ENCODE data around the gene TMX2.

TMX2 gene

DNA sequence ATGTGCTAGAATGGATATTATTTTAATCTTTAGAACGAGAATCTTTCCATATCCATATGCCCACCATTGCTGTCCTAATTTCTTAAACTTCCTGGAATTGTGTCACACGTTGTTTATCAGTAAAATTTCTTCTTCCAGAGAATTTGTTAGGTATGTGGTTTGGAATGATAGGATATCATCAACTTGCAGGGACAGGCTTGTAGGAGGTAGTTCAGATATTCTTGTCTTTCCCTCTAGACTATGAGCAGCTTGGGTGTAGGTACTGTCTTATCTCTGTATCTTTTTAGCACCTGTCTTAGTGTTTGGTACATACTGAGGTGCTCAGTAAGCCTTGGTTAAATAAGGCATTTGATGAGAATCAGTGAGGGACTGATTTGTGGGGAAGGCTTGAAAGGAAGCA, 52.6 kb downstream of the TMX2 start:
- DNase-seq (ENCODE audit: low read depth in 2 of 2): no peak

- DNase-seq (ENCODE audit: low read depth in 2 of 2): no peak
Measured at GRCh38 chr11:57770793-57771192, 58.4 kb downstream of the TMX2 start.

- no peak for DNase-seq (ENCODE audit: low read depth in 2 of 2)
Measured at GRCh38 chr11:57771365-57771764, 59.0 kb downstream of the TMX2 start.

DNA sequence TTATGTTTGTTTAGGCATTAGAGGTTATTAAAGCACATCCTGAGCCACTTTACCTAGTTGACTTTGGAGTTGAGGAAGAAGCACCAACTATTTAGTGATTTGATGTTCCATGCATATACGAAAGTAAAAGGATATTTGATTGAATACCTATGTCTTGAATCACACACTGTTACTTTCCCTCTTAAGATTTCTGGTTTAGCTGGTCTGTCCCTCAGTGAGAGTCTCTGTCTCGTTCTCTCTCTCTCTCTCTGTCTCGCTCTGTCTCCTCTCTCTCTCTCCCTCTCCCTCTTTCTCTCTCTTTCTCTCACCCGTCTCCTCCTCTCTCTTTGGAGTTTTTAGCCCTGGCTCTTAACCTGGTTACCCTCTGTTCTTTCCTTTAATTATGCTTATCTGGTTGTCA, 60.2 kb downstream of the TMX2 start:
- DNase-seq (ENCODE audit: low read depth in 2 of 2): no peak

DNA sequence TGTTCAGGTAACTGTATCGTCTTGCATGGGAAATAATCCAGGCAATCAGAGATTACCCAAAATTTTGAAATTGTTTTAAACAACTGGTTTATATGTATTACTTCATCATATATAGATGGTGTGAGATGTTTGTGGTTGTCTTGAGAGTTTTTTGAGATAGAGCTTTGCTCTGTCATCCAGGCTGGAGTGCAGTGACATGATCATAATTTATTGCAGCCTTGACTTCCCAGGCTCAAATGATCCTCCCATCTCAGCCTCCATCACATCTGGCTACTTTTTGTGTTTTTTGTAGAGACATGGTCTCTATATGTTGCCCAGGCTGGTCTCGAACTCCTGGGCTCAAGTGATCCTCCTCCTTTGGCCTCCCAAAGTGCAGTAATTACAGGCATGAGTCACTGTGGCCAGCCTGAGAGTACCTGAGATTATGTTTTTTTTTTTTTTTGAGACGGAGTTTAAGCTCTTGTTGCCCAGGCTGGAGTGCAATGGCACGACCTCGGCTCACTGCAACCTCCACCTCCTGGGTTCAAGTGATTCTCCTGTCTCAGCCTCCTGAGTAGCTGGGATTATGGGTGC, 60.7 kb downstream of the TMX2 start:
- DNase-seq (ENCODE audit: low read depth in 2 of 2): no peak

- no peak for DNase-seq (ENCODE audit: low read depth in 2 of 2)
Measured at GRCh38 chr11:57775491-57775890, 63.1 kb downstream of the TMX2 start.

DNA sequence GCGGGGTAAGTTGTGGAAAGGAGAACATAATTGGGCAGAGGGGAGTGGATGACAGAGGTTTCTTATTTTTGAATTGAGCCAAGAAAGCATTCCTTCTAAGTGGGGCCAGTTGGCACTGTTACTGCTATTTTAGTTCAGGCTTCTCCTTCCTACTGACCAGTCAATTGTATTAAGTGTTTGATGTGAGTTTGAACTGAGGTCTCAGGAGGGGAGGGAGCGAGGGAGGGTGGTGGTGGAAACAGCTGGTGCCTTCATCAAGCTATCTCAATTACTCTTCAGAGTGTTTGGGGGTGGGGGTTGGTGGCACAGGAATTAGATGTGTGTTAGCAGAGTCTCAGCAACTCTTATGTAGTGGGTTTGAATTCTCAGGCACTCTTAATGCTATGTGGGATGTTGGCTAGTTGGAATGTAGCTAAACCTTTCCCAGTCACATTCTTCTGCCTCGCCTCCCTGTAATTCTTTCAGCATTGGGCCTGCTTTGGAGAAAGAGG, 63.7 kb downstream of the TMX2 start:
- peak; percentile 62 to 68 for DNase-seq (ENCODE audit: low read depth in 2 of 2)

- no peak for DNase-seq (ENCODE audit: low read depth in 2 of 2)
Measured at GRCh38 chr11:57776577-57777210, 64.3 kb downstream of the TMX2 start.

GRCh38 chr11:57777969-57778317, 65.5 kb downstream of the TMX2 start:
- no peak for DNase-seq (ENCODE audit: low read depth in 2 of 2)

- DNase-seq (ENCODE audit: low read depth in 2 of 2): peak; percentile 96 to 97
Measured at GRCh38 chr11:57778318-57779037, 66.1 kb downstream of the TMX2 start.

- no peak for DNase-seq (ENCODE audit: low read depth in 2 of 2)
Measured at GRCh38 chr11:57779276-57779675, 66.9 kb downstream of the TMX2 start.

GRCh38 chr11:57781529-57781943, 69.1 kb downstream of the TMX2 start:
- DNase-seq (ENCODE audit: low read depth in 2 of 2): no peak

DNA sequence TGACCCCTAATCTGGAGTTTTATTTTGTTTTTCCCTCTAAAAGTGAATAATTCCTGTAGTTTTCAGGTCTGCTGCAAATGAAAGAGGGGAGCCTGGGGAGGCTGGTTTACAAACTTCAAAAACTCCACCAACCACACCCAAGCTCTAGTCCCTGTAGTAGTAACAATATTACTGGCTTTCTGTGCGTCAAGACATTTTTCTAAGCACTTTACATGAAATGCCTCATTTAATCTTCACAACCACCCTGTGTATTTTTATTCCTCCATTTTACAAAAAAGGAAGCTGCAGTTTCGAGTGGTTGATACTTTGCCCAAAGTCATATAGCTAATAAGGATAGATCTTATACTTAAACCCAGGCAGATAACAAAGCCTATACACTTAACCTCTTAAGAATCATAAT, 72.7 kb downstream of the TMX2 start:
- DNase-seq (ENCODE audit: low read depth in 2 of 2): no peak

DNA sequence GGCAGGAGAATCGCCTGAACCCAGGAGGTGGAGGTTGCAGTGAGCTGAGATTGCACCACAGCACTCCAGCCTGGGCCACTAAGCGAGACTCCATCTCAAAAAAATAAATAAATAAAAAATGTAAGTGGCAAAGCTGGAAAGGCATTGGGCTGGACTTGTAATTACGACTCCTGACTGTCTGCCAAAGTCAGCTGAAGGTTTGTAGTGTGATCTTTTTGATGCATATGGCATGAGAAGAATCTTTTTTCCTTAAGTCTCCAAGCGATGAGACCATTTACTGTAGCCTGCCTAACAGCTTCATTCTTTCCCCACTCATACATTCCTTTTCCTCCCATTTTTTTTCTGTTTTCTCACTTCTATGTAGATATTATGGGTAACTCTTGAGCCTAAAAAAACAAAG, 74.0 kb downstream of the TMX2 start:
- DNase-seq (ENCODE audit: low read depth in 2 of 2): no peak

- no peak for DNase-seq (ENCODE audit: low read depth in 2 of 2)
Measured at GRCh38 chr11:57787006-57787604, 74.7 kb downstream of the TMX2 start.

DNA sequence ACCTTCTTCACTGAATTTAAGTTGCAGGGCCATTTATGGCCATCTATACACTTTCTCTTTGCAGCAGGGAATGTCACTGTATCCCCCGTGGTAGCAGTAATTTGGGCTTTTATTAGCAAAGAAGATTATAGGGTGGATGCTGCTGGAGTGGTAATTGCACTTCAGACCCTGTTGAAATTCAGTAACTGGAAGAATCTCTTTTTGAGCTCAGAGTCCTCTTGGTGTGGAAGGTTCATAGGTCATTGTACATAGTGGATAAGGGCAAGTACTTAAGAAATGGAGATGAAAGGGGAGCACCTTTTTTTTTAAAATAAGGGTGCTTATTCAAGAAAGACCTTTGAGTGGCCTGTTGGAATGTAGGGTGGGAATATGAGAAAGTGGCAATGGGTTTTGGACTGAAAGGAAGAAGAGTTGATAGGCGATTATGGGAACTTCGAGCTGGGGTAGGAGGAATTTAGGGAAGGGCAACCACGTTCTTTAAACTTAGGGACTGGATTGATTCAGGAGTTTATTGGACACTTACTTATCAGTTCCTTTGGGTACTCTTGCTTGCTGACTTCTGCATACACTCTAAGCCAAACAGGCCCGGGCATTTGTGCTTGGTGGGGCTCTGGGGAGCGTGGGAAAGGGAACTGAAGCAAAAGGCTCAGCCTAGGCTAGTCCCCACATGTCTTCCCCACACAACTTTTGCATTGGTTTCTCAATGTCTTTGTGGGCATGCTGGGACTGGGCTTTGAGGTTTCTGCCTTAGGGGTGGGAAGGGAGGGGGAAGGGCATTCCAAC, 75.7 kb downstream of the TMX2 start:
- DNase-seq (ENCODE audit: low read depth in 2 of 2): no peak

DNA sequence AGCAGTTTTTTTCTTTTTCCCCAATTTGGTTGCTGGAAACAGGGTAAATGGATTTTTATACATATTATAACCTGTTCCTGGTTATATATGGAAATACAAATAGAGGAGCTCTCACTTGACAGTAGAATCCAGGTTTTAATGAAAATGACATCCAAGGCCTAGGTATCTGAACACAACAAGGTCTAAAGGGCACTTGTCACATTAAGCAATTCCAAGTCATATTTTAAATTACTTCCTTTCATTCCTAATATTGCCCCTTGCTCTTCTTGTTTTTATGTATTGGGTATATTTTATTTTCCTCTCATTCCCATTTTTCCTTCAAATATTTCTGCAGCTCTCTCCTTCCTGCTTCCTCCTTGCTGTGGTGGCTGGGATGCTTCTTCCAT, 76.3 kb downstream of the TMX2 start:
- no peak for DNase-seq (ENCODE audit: low read depth in 2 of 2)
